ENCODE results near the gene TAPT1. TPM values are rescaled to one million over a fixed set of nuclear protein-coding genes. Genes with fewer than 3 reads are reported as not detected.
A peak's percentile ranks its signal among the peaks of the same experiment; 100 is the strongest.

Gene TAPT1
- total and polyA plus RNA-seq, 7 donors: 6.0 to 43.8 (median 29.4) TPM

GRCh38 chr4:16192057-16192456, 34.2 kb downstream of the TAPT1 start:
- Histone ChIP-seq H3K4me3 (no peak overlapping the region), H3K27me3 (no peaks in the 10 kb centered on the region), H3K9me3 (no peaks in the 10 kb centered on the region), H3K27ac (peak overlapping the region in 2 of 4 donors; percentile 40 to 41), H3K4me1 (peaks cover 0 to 56% (median 45%) of the 10 kb centered on the region in 4 donors), H3K36me3 (peaks cover 10 to 43% (median 14%) of the 10 kb centered on the region in 4 donors)
- intact Hi-C loops (cut with DNase I): loop anchor here (5.0 kb wide), 1 partner anchor 165 kb away; no protein-coding TSS in a partner anchor
- no peak for DNase-seq
- TF ChIP-seq POLR2A (IDR thresholded peaks at IDR 0.05): no peak
- no peak for TF ChIP-seq EP300 (IDR thresholded peaks at IDR 0.05)
- TF ChIP-seq, protein P1, sequence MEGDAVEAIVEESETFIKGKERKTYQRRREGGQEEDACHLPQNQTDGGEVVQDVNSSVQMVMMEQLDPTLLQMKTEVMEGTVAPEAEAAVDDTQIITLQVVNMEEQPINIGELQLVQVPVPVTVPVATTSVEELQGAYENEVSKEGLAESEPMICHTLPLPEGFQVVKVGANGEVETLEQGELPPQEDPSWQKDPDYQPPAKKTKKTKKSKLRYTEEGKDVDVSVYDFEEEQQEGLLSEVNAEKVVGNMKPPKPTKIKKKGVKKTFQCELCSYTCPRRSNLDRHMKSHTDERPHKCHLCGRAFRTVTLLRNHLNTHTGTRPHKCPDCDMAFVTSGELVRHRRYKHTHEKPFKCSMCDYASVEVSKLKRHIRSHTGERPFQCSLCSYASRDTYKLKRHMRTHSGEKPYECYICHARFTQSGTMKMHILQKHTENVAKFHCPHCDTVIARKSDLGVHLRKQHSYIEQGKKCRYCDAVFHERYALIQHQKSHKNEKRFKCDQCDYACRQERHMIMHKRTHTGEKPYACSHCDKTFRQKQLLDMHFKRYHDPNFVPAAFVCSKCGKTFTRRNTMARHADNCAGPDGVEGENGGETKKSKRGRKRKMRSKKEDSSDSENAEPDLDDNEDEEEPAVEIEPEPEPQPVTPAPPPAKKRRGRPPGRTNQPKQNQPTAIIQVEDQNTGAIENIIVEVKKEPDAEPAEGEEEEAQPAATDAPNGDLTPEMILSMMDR (IDR thresholded peaks at IDR 0.05): no peak
- TF ChIP-seq POLR2AphosphoS5 (IDR thresholded peaks at IDR 0.05): no peak
- 71 to 81% methylated on average over 2 of the region's 2 CpGs for WGBS, 2 donors

GRCh38 chr4:16187455-16187854, 38.8 kb downstream of the TAPT1 start:
- H3K4me3 ChIP-seq: no peak overlapping the region
- no peaks in the 10 kb centered on the region for H3K9me3 ChIP-seq
- peaks cover 0 to 10% (median 8%) of the 10 kb centered on the region in 4 donors for H3K4me1 ChIP-seq
- H3K27ac ChIP-seq: no peak overlapping the region
- H3K27me3 ChIP-seq: no peaks in the 10 kb centered on the region
- no peak for DNase-seq
- H3K36me3 ChIP-seq: peaks cover 10 to 55% (median 14%) of the 10 kb centered on the region in 4 donors
- no peak for TF ChIP-seq POLR2AphosphoS5 (IDR thresholded peaks at IDR 0.05)
- no peak for TF ChIP-seq EP300 (IDR thresholded peaks at IDR 0.05)
- no peak for TF ChIP-seq POLR2A (IDR thresholded peaks at IDR 0.05)
- TF ChIP-seq, protein P1 (IDR thresholded peaks at IDR 0.05): no peak
- intact Hi-C loops (cut with DNase I): no loop called here

- intact Hi-C loops (cut with DNase I): no loop called here
- 83 to 84% methylated on average over 1 of the region's 1 CpG for WGBS, 2 donors
- H3K36me3 ChIP-seq: peaks cover 10 to 55% (median 14%) of the 10 kb centered on the region in 4 donors
Observed at GRCh38 chr4:16186986-16187385, 39.3 kb downstream of the TAPT1 start.

GRCh38 chr4:16183604-16184003, 42.7 kb downstream of the TAPT1 start:
- intact Hi-C loops (cut with DNase I): no loop called here
- WGBS, 2 donors: 79 to 87% methylated on average over 2 of the region's 2 CpGs
- Histone ChIP-seq H3K4me1 (no peaks in the 10 kb centered on the region), H3K36me3 (peaks cover 0 to 56% (median 6%) of the 10 kb centered on the region in 4 donors), H3K4me3 (no peak overlapping the region), H3K9me3 (no peaks in the 10 kb centered on the region), H3K27me3 (no peaks in the 10 kb centered on the region), H3K27ac (no peak overlapping the region)
- TF ChIP-seq POLR2AphosphoS5 (IDR thresholded peaks at IDR 0.05) (no peak), EP300 (IDR thresholded peaks at IDR 0.05) (no peak), POLR2A (IDR thresholded peaks at IDR 0.05) (no peak)
- TF ChIP-seq, protein P1 (IDR thresholded peaks at IDR 0.05): no peak
- no peak for DNase-seq

More at GRCh38 chr4:16186986-16187385, 39.3 kb downstream of the TAPT1 start:
- Histone ChIP-seq H3K27me3 (no peaks in the 10 kb centered on the region), H3K9me3 (no peaks in the 10 kb centered on the region), H3K27ac (no peak overlapping the region), H3K4me3 (no peak overlapping the region), H3K4me1 (peaks cover 0 to 5% (median 4%) of the 10 kb centered on the region in 4 donors)
- DNase-seq: no peak
- TF ChIP-seq POLR2A (IDR thresholded peaks at IDR 0.05): no peak
- TF ChIP-seq, protein P1 (IDR thresholded peaks at IDR 0.05): no peak
- TF ChIP-seq EP300 (IDR thresholded peaks at IDR 0.05): no peak
- TF ChIP-seq POLR2AphosphoS5 (IDR thresholded peaks at IDR 0.05): no peak

- DNase-seq: no peak
- no peak for TF ChIP-seq EP300 (IDR thresholded peaks at IDR 0.05)
- TF ChIP-seq POLR2A (IDR thresholded peaks at IDR 0.05): no peak
- no peak for TF ChIP-seq POLR2AphosphoS5 (IDR thresholded peaks at IDR 0.05)
- TF ChIP-seq, protein P1 (IDR thresholded peaks at IDR 0.05): no peak
- H3K4me1 ChIP-seq: no peaks in the 10 kb centered on the region
- H3K27me3 ChIP-seq: no peaks in the 10 kb centered on the region
- no peak overlapping the region for H3K27ac ChIP-seq
- peaks cover 0 to 84% (median 13%) of the 10 kb centered on the region in 4 donors for H3K36me3 ChIP-seq
- WGBS, 2 donors: 84 to 91% methylated on average over 6 of the region's 6 CpGs
- intact Hi-C loops (cut with DNase I): no loop called here
- no peaks in the 10 kb centered on the region for H3K9me3 ChIP-seq
- no peak overlapping the region for H3K4me3 ChIP-seq
Observed at GRCh38 chr4:16176621-16177020, 49.6 kb downstream of the TAPT1 start.

All from sigmoid colon (tissue), 7 donors.